A549 (cell line): ENCODE measurements around the gene KRTAP24-1. TPM values are rescaled to one million over a fixed set of nuclear protein-coding genes. Genes with fewer than 3 reads are reported as not detected.

Source experiments
- ATAC-seq, 2 experiments: fragments of 200-7000 bp in 1 of 2; fragments of >200 bp in 1 of 2; cut with Nextera tagmentation in 1 of 2; cut with Tn5 transposase in 1 of 2; 3 replicates each; pipeline versions ENCODE4 v1.8.0 to v1.9.1; 2018 to 2020; ENCODE audit warnings: mild to moderate bottlenecking in 1 of 2, moderate library complexity in 1 of 2
- CTCF ChIA-PET: fragments of 300-600 bp; sonication (Branson Sonifier 250); formaldehyde crosslinking; extraction: SDS; loops from one replicate; lab custom pipeline; 2021; ENCODE audit warnings: antibody characterized with exemption, inconsistent platforms; lab: Yijun Ruan, JAX
- POLR2A ChIA-PET: fragments of 350-600 bp; formaldehyde crosslinking; extraction: SDS; loops from one replicate; lab custom pipeline; 2021; ENCODE audit warnings: antibody characterized with exemption, inconsistent platforms; lab: Yijun Ruan, JAX
- DNase-seq, 2 experiments: peaks; one replicate each; pipeline versions ENCODE4 v3.0.0 to v3.0.0-alpha.2; 2011 to 2016; ENCODE audit warnings: low read depth in 1 of 2, low spot score in 1 of 2
- FAIRE-seq: peaks from 2 replicates; lab custom pipeline; 2011; peaks lifted over from hg19 to GRCh38; lab: Jason Lieb, UNC
- H3K27ac ChIP-seq, 2 experiments: fragments of >200 bp; sonication (Bioruptor Twin); formaldehyde crosslinking; 3 replicates each; pipeline ENCODE4 v1.5.1; 2016 to 2017
- H3K4me1 ChIP-seq: fragments of >200 bp; sonication (Bioruptor Twin); formaldehyde crosslinking; 3 replicates; pipeline ENCODE4 v1.6.1; 2016
- H3K4me2 ChIP-seq: fragments of >200 bp; sonication (Bioruptor Twin); formaldehyde crosslinking; 3 replicates; pipeline ENCODE4 v1.6.1; 2016
- H3K4me3 ChIP-seq: fragments of >200 bp; sonication (Bioruptor Twin); formaldehyde crosslinking; 3 replicates; pipeline ENCODE4 v1.5.1; 2016
- H3K9me3 ChIP-seq: fragments of >200 bp; sonication (Bioruptor Twin); formaldehyde crosslinking; 3 replicates; pipeline ENCODE4 v1.6.1; 2016
- BHLHE40 ChIP-seq: IDR thresholded peaks from 2 replicates; pipeline ENCODE4 v1.6.1; 2012; ENCODE audit warnings: low read depth, low read length, inconsistent platforms
- CTCF ChIP-seq: fragments of >200 bp; sonication (Bioruptor Twin); formaldehyde crosslinking; IDR thresholded peaks from 3 replicates; pipeline ENCODE4 v1.5.1; 2016
- EHMT2 ChIP-seq: fragments of 200-600 bp; sonication (generic); IDR thresholded peaks from 2 replicates; pipeline ENCODE4 v1.6.1; 2016; ENCODE audit warnings: antibody characterized with exemption, low read depth, mild to moderate bottlenecking, moderate library complexity
- ELK1 ChIP-seq: fragments of 150-350 bp; IDR thresholded peaks from 2 replicates; pipeline ENCODE4 v1.6.1; 2014; ENCODE audit warnings: low read depth, mild to moderate bottlenecking, low read length
- EP300 ChIP-seq, 2 experiments: fragments of >200 bp; sonication (Bioruptor Twin); formaldehyde crosslinking; IDR thresholded peaks; 2 replicates in 1 of 2; 3 replicates in 1 of 2; pipeline ENCODE4 v1.6.1; 2016 to 2017
- FOSL2 ChIP-seq, 2 experiments: fragments of 450-650 bp in 1 of 2; fragments of >200 bp in 1 of 2; sonication (Bioruptor Twin) in 1 of 2; formaldehyde crosslinking; IDR thresholded peaks; 2 replicates each; pipeline versions ENCODE4 v1.5.0 to v1.6.1; 2016 to 2020; ENCODE audit warnings: mild to moderate bottlenecking in 1 of 2, moderate library complexity in 1 of 2
- HDAC2 ChIP-seq: fragments of 200-600 bp; sonication (generic); IDR thresholded peaks from 2 replicates; pipeline ENCODE4 v1.6.1; 2016
- HOXA7 ChIP-seq: fragments of 250-450 bp; sonication (Bioruptor Pico); IDR thresholded peaks from 2 replicates; pipeline ENCODE4 v1.5.0; 2020; ENCODE audit warnings: mild to moderate bottlenecking, moderate library complexity
- KDM1A ChIP-seq: fragments of 200-600 bp; sonication (generic); IDR thresholded peaks from 2 replicates; pipeline ENCODE4 v1.6.1; 2016; ENCODE audit warnings: low read depth, mild to moderate bottlenecking
- NPAS2 ChIP-seq: fragments of 250-450 bp; sonication (Bioruptor Pico); IDR thresholded peaks from 2 replicates; pipeline ENCODE4 v1.8.0; 2022; ENCODE audit warnings: mild to moderate bottlenecking, moderate library complexity, borderline replicate concordance
- NR3C1 ChIP-seq: fragments of >200 bp; sonication (Bioruptor Twin); formaldehyde crosslinking; IDR thresholded peaks from 3 replicates; pipeline ENCODE4 v1.6.1; 2017
- RAD21 ChIP-seq, 2 experiments: fragments of >200 bp in 1 of 2; sonication (Bioruptor Twin) in 1 of 2; formaldehyde crosslinking in 1 of 2; IDR thresholded peaks in 1 of 2; conservative IDR thresholded peaks in 1 of 2; 2 replicates in 1 of 2; 3 replicates in 1 of 2; pipeline ENCODE4 v1.6.1; 2012 to 2018; ENCODE audit warnings: inconsistent platforms in 1 of 2
- REST ChIP-seq: fragments of 200-600 bp; sonication (generic); IDR thresholded peaks from 2 replicates; pipeline ENCODE4 v1.6.1; 2016; ENCODE audit warnings: antibody characterized with exemption, mild to moderate bottlenecking, moderate library complexity
- ZC3H11A ChIP-seq: fragments of 450-650 bp; IDR thresholded peaks from 2 replicates; pipeline ENCODE4 v1.6.1; 2014; ENCODE audit warnings: antibody characterized with exemption, mild to moderate bottlenecking
- WGBS: methylation state at CpG from one replicate; pipeline ENCODE4 v1.1.6; 2017; ENCODE audit errors: missing lambda C conversion rate; 5-methylcytosine and 5-hydroxymethylcytosine counted together
- polyA plus RNA-seq, 4 experiments: library from polyadenylated mRNA; depleted of rRNA in 3 of 4; stranded (reverse); fragments of >200 nt; fragmentation: RNase III in 1 of 4; extraction: RNeasy Plus Mini Kit Qiagen cat#74134 plus additional on column Dnase treatment in 1 of 4; gene quantifications; 2 replicates in 3 of 4; 3 replicates in 1 of 4; pipeline ENCODE4 v1.2.3, GENCODE V29; 2011 to 2017
- TF ChIP-seq, protein P1 (sequence below): fragments of >200 bp; sonication (Bioruptor Twin); formaldehyde crosslinking; IDR thresholded peaks from 3 replicates; pipeline ENCODE4 v1.6.1; 2016
- TF ChIP-seq, protein P2 (sequence below): fragments of >200 bp; sonication (Bioruptor Twin); formaldehyde crosslinking; IDR thresholded peaks from 2 replicates; pipeline ENCODE4 v1.6.1; 2016

Gene KRTAP24-1
- polyA plus RNA-seq, 2 of the 4 experiments (the other 2 are of a cell fraction), result not detected

DNA sequence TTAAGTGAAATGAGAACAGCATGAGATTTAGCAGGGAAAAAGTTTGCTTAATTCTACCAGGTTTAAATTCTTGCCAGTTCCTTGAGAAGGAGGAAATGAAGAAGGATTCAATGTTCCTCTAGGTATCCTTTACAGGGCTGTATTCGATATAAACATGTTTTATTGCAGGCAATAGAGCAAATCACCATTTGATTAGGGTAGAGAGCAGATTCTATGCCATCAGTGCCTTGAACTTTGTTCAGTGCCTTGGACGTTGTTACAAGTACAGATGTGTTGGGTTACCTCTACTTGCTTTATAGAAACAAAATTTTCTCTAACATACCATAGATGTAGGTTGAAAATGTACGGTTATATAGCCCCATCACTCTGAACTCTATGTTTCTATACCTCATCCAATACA, 48.7 kb downstream of the KRTAP24-1 start:
- TF ChIP-seq EHMT2 (no peak), ELK1 (no peak), KDM1A (no peak), EP300 (IDR thresholded peaks at IDR 0.05) (no peak)
- TF ChIP-seq, protein P1, sequence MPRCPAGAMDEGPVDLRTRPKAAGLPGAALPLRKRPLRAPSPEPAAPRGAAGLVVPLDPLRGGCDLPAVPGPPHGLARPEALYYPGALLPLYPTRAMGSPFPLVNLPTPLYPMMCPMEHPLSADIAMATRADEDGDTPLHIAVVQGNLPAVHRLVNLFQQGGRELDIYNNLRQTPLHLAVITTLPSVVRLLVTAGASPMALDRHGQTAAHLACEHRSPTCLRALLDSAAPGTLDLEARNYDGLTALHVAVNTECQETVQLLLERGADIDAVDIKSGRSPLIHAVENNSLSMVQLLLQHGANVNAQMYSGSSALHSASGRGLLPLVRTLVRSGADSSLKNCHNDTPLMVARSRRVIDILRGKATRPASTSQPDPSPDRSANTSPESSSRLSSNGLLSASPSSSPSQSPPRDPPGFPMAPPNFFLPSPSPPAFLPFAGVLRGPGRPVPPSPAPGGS, result no peak
- TF ChIP-seq, all 56 proteins: peak for 0
- no peak overlapping the region for H3K27ac ChIP-seq
- no peak overlapping the region for H3K4me2 ChIP-seq
- H3K9me3 ChIP-seq, result no peaks in the 10 kb centered on the region
- H3K4me1 ChIP-seq, result no peaks in the 10 kb centered on the region
- ATAC-seq (no peak), DNase-seq (no peak), FAIRE-seq (no peak)
- H3K4me3 ChIP-seq, result no peak overlapping the region
- ChIA-PET CTCF (no interaction called here), POLR2A (no interaction called here)
- 0% methylated on average over 3 of the region's 3 CpGs for WGBS

DNA sequence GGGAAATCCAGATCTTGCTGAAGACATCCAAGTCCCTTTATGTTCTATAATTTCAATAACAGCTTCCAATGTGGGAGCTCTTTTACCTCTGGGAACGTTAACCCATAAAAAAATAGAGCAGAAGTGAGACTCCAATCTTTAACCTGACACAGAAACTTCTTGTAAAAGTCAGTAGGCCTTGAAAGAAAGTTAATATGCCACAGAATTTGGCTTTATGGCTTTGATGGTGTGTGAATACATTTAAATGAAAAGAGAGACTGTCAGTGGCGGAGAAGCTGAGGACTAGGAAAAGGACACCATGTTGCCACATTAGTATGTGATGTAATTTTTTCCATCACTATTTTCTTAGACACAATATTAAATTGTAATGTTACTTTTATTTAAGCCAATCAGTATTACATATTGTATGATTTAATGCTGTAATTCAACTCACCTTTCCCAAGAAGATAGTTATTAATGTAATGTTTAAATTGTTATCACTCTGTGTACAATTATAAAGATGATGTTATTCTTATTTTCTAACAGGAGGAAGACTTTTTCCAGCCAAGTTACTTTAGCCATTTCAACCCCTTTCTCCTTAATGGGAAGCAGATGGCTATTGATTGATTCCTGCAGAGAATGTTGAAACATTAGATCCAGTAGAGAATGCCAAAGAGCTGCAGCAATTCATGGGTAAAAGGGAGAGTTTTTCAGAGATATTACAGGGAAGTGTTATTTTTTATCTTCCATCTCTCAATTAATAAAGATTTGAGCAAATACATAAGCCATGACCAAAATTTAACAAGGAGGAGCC, 49.3 kb downstream of the KRTAP24-1 start:
- FAIRE-seq, result no peak
- ATAC-seq, result no peak
- WGBS, result 9% methylated on average over 2 of the region's 2 CpGs

More for the DNA sequence above, 49.3 kb downstream of the KRTAP24-1 start:
- POLR2A ChIA-PET, result no interaction called here
- Histone ChIP-seq H3K4me2 (no peak overlapping the region), H3K4me1 (no peaks in the 10 kb centered on the region), H3K9me3 (no peaks in the 10 kb centered on the region), H3K4me3 (no peak overlapping the region), H3K27ac (no peak overlapping the region)
- no peak for DNase-seq
- no peak for TF ChIP-seq HDAC2
- no peak for TF ChIP-seq FOSL2 (IDR thresholded peaks at IDR 0.05)
- TF ChIP-seq FOSL2 (CRISPR knock-in tag; IDR thresholded peaks at IDR 0.05), result no peak
- no peak for TF ChIP-seq ZC3H11A
- TF ChIP-seq, protein P2, sequence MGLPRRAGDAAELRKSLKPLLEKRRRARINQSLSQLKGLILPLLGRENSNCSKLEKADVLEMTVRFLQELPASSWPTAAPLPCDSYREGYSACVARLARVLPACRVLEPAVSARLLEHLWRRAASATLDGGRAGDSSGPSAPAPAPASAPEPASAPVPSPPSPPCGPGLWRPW, result no peak
- TF ChIP-seq NPAS2 (CRISPR knock-in tag), result no peak
- TF ChIP-seq NR3C1, result no peak
- no peak for TF ChIP-seq CTCF
- TF ChIP-seq RAD21 (conservative IDR thresholded peaks at IDR 0.05 in 1 of 2, IDR thresholded peaks at IDR 0.05 in 1 of 2), result no peak
- no peak for TF ChIP-seq REST
- TF ChIP-seq HOXA7 (CRISPR knock-in tag), result no peak
- TF ChIP-seq BHLHE40, result no peak
- CTCF ChIA-PET, result no interaction called here
